ENCODE measurements around the gene OAS3.

DNA sequence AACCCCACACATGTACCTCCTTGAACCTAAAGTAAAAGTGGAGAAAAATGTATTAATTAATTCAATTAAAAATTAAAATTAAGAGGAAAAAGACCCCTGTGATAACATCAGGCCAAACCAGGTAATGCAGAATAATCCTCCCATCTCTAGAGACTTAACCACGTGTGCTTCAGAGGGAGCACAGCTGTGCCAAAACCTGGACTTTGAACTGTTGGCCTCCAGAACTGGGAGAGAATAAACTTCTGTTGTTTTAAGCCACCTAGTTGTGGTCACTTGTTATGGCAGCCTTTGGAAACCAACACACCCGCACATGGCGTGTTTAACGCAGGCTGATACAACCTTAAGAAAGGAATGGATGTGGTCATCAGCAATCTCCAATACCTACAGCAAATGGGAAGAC is 63.9 kb downstream of the OAS3 start:
- TF ChIP-seq, protein P1, sequence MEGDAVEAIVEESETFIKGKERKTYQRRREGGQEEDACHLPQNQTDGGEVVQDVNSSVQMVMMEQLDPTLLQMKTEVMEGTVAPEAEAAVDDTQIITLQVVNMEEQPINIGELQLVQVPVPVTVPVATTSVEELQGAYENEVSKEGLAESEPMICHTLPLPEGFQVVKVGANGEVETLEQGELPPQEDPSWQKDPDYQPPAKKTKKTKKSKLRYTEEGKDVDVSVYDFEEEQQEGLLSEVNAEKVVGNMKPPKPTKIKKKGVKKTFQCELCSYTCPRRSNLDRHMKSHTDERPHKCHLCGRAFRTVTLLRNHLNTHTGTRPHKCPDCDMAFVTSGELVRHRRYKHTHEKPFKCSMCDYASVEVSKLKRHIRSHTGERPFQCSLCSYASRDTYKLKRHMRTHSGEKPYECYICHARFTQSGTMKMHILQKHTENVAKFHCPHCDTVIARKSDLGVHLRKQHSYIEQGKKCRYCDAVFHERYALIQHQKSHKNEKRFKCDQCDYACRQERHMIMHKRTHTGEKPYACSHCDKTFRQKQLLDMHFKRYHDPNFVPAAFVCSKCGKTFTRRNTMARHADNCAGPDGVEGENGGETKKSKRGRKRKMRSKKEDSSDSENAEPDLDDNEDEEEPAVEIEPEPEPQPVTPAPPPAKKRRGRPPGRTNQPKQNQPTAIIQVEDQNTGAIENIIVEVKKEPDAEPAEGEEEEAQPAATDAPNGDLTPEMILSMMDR (conservative IDR thresholded peaks at IDR 0.05) = no peak
- TF ChIP-seq EZH2 (IDR thresholded peaks at IDR 0.05; ENCODE audit: low read depth) = no peak
